SK-N-SH (cell line): Measurements from ENCODE around the gene ACAP1. TPM values are rescaled to one million over a fixed set of nuclear protein-coding genes. Genes with fewer than 3 reads are reported as not detected.

Experiments
- CTCF ChIA-PET: fragments of 300-600, 350-600 bp; formaldehyde crosslinking; extraction: SDS; loops from one replicate; lab custom pipeline; 2021; lab: Yijun Ruan, JAX
- POLR2A ChIA-PET: fragments of 350-600 bp; sonication (Branson Sonifier 250); formaldehyde crosslinking; extraction: SDS; loops from one replicate; lab custom pipeline; 2020; ENCODE audit warnings: antibody characterized with exemption, inconsistent platforms; lab: Yijun Ruan, JAX
- DNase-seq: peaks from one replicate; pipeline ENCODE4 v3.0.0; 2012
- H2AFZ ChIP-seq: fragments of 200-600 bp; sonication (generic); 2 replicates; pipeline ENCODE4 v1.8.1; 2016; ENCODE audit warnings: antibody characterized with exemption, mild to moderate bottlenecking, low read depth
- H3F3A ChIP-seq: fragments of 200-600 bp; sonication (generic); replicated peaks from 2 replicates; pipeline ENCODE3; 2016; ENCODE audit warnings: antibody characterized with exemption, mild to moderate bottlenecking; ENCODE audit not compliant: insufficient read depth
- H3K27ac ChIP-seq, 2 experiments: fragments of 200-500 bp in 1 of 2; fragments of 200-600 bp in 1 of 2; sonication (Bioruptor generic) in 1 of 2; sonication (generic), shearing (Covaris generic) in 1 of 2; 2 replicates each; pipeline versions ENCODE4 v1.5.1 to v1.6.1; 2014 to 2016; ENCODE audit warnings: low read depth in 2 of 2, inconsistent platforms in 1 of 2, low read length in 1 of 2, mild to moderate bottlenecking in 1 of 2, mixed read lengths in 1 of 2
- H3K27me3 ChIP-seq: fragments of 200-600 bp; sonication (generic), shearing (Covaris generic); 2 replicates; pipeline ENCODE4 v1.6.1; 2016; ENCODE audit warnings: mixed run types; ENCODE audit not compliant: insufficient read depth
- H3K36me3 ChIP-seq, 2 experiments: fragments of 200-500 bp in 1 of 2; fragments of 200-600 bp in 1 of 2; sonication (Bioruptor generic) in 1 of 2; sonication (generic) in 1 of 2; replicated peaks in 1 of 2; 2 replicates each; pipeline versions ENCODE3 to v1.5.1; 2014 to 2016; ENCODE audit warnings: low read length in 1 of 2, mild to moderate bottlenecking in 1 of 2; ENCODE audit not compliant: insufficient read depth in 2 of 2, control insufficient read depth in 1 of 2
- H3K4me1 ChIP-seq, 2 experiments: fragments of 200-500 bp in 1 of 2; fragments of 200-600 bp in 1 of 2; sonication (Bioruptor generic) in 1 of 2; sonication (generic), shearing (Covaris generic) in 1 of 2; 2 replicates each; pipeline versions ENCODE4 v1.5.1 to v1.6.1; 2014 to 2016; ENCODE audit warnings: low read depth in 1 of 2, low read length in 1 of 2, mixed run types in 1 of 2; ENCODE audit not compliant: insufficient read depth in 2 of 2, control insufficient read depth in 1 of 2
- H3K4me2 ChIP-seq: fragments of 200-600 bp; sonication (generic), shearing (Covaris generic); 2 replicates; pipeline ENCODE4 v1.6.1; 2017; ENCODE audit warnings: mixed run types
- H3K4me3 ChIP-seq, 2 experiments: fragments of 200-500 bp in 1 of 2; fragments of 200-600 bp in 1 of 2; sonication (Bioruptor generic) in 1 of 2; sonication (generic), shearing (Covaris generic) in 1 of 2; 2 replicates each; pipeline versions ENCODE4 v1.5.1 to v1.8.1; 2014 to 2016; ENCODE audit warnings: low read depth in 2 of 2, inconsistent platforms in 1 of 2, low read length in 1 of 2, mild to moderate bottlenecking in 1 of 2, mixed read lengths in 1 of 2, moderate library complexity in 1 of 2
- H3K79me2 ChIP-seq: fragments of 200-600 bp; sonication (generic); 2 replicates; pipeline ENCODE4 v1.8.1; 2017; ENCODE audit warnings: mild to moderate bottlenecking; ENCODE audit not compliant: insufficient read depth
- H3K9ac ChIP-seq: fragments of 200-600 bp; sonication (generic); 2 replicates; pipeline ENCODE4 v1.6.1; 2017; ENCODE audit warnings: mixed run types
- H3K9me2 ChIP-seq: fragments of 200-600 bp; sonication (generic); 2 replicates; pipeline ENCODE4 v1.6.1; 2017; ENCODE audit warnings: mixed run types
- H3K9me3 ChIP-seq: fragments of 200-600 bp; sonication (generic); 2 replicates; pipeline ENCODE4 v1.6.1; 2017; ENCODE audit warnings: mixed run types, mild to moderate bottlenecking, moderate library complexity
- H4K20me1 ChIP-seq: fragments of 200-600 bp; sonication (generic); 2 replicates; pipeline ENCODE4 v1.6.1; 2017; ENCODE audit warnings: mild to moderate bottlenecking, mixed run types; ENCODE audit not compliant: insufficient read depth
- EZH2phosphoT487 ChIP-seq: fragments of 200-600 bp; sonication (generic); IDR thresholded peaks from 2 replicates; pipeline ENCODE4 v1.6.1; 2017; ENCODE audit warnings: low read depth, mixed run types, mild to moderate bottlenecking, antibody characterized with exemption, moderate library complexity, borderline replicate concordance
- FOXJ3 ChIP-seq: sonication (generic); formaldehyde crosslinking; IDR thresholded peaks from 2 replicates; pipeline ENCODE4 v1.5.1; 2020; ENCODE audit warnings: mild to moderate bottlenecking, missing genetic modification reagents
- FOXM1 ChIP-seq: IDR thresholded peaks from 2 replicates; pipeline ENCODE4 v1.4.0; 2012; ENCODE audit warnings: low read depth, mild to moderate bottlenecking
- MEF2A ChIP-seq: IDR thresholded peaks from 2 replicates; pipeline ENCODE4 v1.4.0; 2012; ENCODE audit warnings: low read depth, borderline replicate concordance
- NFIC ChIP-seq: IDR thresholded peaks from 2 replicates; pipeline ENCODE4 v1.4.0; 2012; ENCODE audit warnings: borderline replicate concordance
- NRF1 ChIP-seq: IDR thresholded peaks from 2 replicates; pipeline ENCODE4 v1.6.1; 2012; ENCODE audit warnings: low read depth, mild to moderate bottlenecking, low read length
- POLR2AphosphoS5 ChIP-seq: IDR thresholded peaks from 2 replicates; pipeline ENCODE4 v1.6.1; 2012; ENCODE audit warnings: low read depth, low read length
- RAD21 ChIP-seq: IDR thresholded peaks from 2 replicates; pipeline ENCODE4 v1.6.1; 2012; ENCODE audit warnings: mild to moderate bottlenecking, low read length
- RCOR1 ChIP-seq: fragments of 150-350 bp; IDR thresholded peaks from 2 replicates; pipeline ENCODE4 v1.6.1; 2017; ENCODE audit warnings: antibody characterized with exemption, low read length
- REST ChIP-seq: IDR thresholded peaks from 2 replicates; pipeline ENCODE4 v1.6.1; 2012; ENCODE audit warnings: mild to moderate bottlenecking, low read depth, low read length, moderate library complexity
- RFX5 ChIP-seq: IDR thresholded peaks from 2 replicates; pipeline ENCODE4 v1.6.1; 2012; ENCODE audit warnings: mild to moderate bottlenecking, improper control_type of control experiment, low read length
- TCF12 ChIP-seq: IDR thresholded peaks from 2 replicates; pipeline ENCODE4 v1.4.0; 2012
- TEAD4 ChIP-seq: IDR thresholded peaks from 2 replicates; pipeline ENCODE4 v1.4.0; 2012; ENCODE audit warnings: mild to moderate bottlenecking, borderline replicate concordance; ENCODE audit not compliant: insufficient read depth
- USF1 ChIP-seq: IDR thresholded peaks from 2 replicates; pipeline ENCODE4 v1.4.0; 2012; ENCODE audit warnings: low read depth, borderline replicate concordance
- YY1 ChIP-seq: IDR thresholded peaks from 2 replicates; pipeline ENCODE4 v1.4.0; 2012; ENCODE audit warnings: low read depth, mild to moderate bottlenecking
- WGBS: methylation state at CpG from one replicate; pipeline ENCODE4 v1.1.6; 2017; ENCODE audit warnings: low lambda C conversion rate; 5-methylcytosine and 5-hydroxymethylcytosine counted together
- polyA plus RNA-seq, 3 experiments: library from polyadenylated mRNA; depleted of rRNA; stranded (reverse); fragments of >200 nt; gene quantifications; 2 replicates each; pipeline ENCODE4 v1.2.3, GENCODE V29; 2012
- TF ChIP-seq, protein P1 (sequence below): IDR thresholded peaks from 2 replicates; pipeline ENCODE4 v1.4.0; 2012; ENCODE audit warnings: low read depth, borderline replicate concordance
- TF ChIP-seq, protein P2 (sequence below): fragments of 150-350 bp; IDR thresholded peaks from 2 replicates; pipeline ENCODE4 v1.6.1; 2017; ENCODE audit warnings: antibody characterized with exemption, low read length, low read depth, borderline replicate concordance

The ACAP1 gene
- polyA plus RNA-seq, 1 of the 3 experiments (the other 2 are of a cell fraction) = 0.71 TPM

DNA sequence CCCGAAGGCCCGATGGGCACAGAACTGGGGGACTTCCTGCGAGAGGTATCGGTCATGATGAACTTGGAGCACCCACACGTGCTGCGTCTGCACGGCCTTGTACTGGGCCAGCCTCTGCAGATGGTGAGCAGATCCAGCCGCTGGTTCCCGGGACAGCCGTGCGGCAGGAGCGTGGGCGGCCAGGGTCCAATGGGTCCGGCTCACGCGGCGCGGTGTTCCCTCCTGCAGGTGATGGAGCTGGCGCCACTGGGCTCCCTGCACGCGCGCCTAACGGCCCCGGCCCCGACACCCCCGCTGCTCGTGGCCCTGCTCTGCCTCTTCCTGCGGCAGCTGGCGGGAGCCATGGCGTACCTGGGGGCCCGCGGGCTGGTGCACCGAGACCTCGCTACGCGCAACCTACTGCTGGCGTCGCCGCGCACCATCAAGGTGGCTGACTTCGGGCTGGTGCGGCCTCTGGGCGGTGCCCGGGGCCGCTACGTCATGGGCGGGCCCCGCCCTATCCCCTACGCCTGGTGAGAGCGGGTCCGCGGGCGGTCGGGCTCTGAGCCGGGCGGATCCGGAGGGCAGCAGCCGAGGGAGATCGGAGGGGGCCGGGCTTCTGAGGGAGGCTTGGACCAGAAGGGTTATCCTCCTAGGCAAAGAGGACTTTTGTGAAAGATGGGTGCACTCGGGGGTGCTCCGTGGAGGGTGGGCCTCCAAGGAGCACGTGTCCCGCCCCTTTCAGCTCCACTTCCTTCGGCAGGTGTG, 47.6 kb downstream of the ACAP1 start:
- peak; percentile 95 for DNase-seq
- Histone ChIP-seq H3K27ac (peak overlapping the region in 1 of 2 experiments; percentile 25; a peak in 1 of 4 replicates), H3K4me2 (peak overlapping the region; percentile 50), H3K36me3 (peaks cover 0 to 4% of the 10 kb centered on the region in 2 experiments), H3K9me3 (no peaks in the 10 kb centered on the region), H4K20me1 (no peaks in the 10 kb centered on the region), H3K9me2 (no peaks in the 10 kb centered on the region), H3K79me2 (no peaks in the 10 kb centered on the region), H2AFZ (no peak overlapping the region), H3K27me3 (peaks cover 8% of the 10 kb centered on the region; the same call in 1 of the 2 replicates), H3K4me1 (peaks cover 0 to 32% of the 10 kb centered on the region in 2 experiments; a peak in 2 of 4 replicates), H3K4me3 (peak overlapping the region in 1 of 2 experiments; percentile 42; a peak in 2 of 4 replicates), H3F3A (peaks cover 2% of the 10 kb centered on the region)
- POLR2A ChIA-PET = interaction anchor here (1.0 to 1.1 kb wide), 2 partner anchors 69 to 200 kb away, joined by 3 read pairs; partner anchors contain the start of genes GPS2 and MPDU1
- 34% methylated on average over 35 of the region's 65 CpGs for WGBS
- TF ChIP-seq POLR2AphosphoS5 = 0 out of 2 replicates have a peak, but pooled peaks have one; percentile 37
- no peak for TF ChIP-seq YY1
- TF ChIP-seq, all 33 proteins: peak for 1
- CTCF ChIA-PET = interaction anchor here (1.0 to 2.3 kb wide), 4 partner anchors 10 to 177 kb away, joined by 3 to 12 read pairs (median 4); partner anchors contain the start of genes PLSCR3 and SENP3
- no peak overlapping the region for H3K9ac ChIP-seq

DNA sequence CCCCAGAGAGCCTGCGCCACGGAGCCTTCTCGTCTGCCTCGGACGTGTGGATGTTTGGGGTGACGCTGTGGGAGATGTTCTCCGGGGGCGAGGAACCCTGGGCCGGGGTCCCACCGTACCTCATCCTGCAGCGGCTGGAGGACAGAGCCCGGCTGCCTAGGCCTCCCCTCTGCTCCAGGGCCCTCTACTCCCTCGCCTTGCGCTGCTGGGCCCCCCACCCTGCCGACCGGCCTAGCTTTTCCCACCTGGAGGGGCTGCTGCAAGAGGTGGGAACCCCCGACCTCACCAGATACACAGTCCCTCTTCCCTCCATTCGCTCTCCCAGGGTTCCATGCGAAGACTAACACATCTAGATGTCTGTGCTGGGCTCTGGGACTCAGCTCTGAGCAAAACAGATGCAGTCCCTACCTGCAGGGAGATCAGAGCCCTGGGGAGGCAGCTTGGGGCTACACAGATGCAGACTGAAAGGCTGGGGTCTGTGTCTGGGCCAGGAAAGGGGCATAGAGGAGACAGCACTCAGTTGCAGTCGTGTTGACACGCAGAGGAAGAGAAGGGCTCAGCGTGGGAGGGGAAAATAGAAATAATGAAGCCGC, 48.3 kb downstream of the ACAP1 start:
- TF ChIP-seq MEF2A = no peak
- no peak for TF ChIP-seq RFX5
- no peak for TF ChIP-seq FOXM1
- no peak for TF ChIP-seq NFIC
- TF ChIP-seq, protein P1, sequence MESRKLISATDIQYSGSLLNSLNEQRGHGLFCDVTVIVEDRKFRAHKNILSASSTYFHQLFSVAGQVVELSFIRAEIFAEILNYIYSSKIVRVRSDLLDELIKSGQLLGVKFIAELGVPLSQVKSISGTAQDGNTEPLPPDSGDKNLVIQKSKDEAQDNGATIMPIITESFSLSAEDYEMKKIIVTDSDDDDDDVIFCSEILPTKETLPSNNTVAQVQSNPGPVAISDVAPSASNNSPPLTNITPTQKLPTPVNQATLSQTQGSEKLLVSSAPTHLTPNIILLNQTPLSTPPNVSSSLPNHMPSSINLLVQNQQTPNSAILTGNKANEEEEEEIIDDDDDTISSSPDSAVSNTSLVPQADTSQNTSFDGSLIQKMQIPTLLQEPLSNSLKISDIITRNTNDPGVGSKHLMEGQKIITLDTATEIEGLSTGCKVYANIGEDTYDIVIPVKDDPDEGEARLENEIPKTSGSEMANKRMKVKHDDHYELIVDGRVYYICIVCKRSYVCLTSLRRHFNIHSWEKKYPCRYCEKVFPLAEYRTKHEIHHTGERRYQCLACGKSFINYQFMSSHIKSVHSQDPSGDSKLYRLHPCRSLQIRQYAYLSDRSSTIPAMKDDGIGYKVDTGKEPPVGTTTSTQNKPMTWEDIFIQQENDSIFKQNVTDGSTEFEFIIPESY = no peak
- TF ChIP-seq RCOR1 = no peak
- no peak for TF ChIP-seq TEAD4
- no peak for TF ChIP-seq TCF12
- no peak for TF ChIP-seq RAD21
- no peak for TF ChIP-seq USF1
- TF ChIP-seq FOXJ3 (CRISPR knock-in tag) = no peak
- no peak for TF ChIP-seq REST
- no peak for TF ChIP-seq POLR2AphosphoS5
- TF ChIP-seq EZH2phosphoT487 = no peak
- no peak for TF ChIP-seq NRF1
- TF ChIP-seq, protein P2, sequence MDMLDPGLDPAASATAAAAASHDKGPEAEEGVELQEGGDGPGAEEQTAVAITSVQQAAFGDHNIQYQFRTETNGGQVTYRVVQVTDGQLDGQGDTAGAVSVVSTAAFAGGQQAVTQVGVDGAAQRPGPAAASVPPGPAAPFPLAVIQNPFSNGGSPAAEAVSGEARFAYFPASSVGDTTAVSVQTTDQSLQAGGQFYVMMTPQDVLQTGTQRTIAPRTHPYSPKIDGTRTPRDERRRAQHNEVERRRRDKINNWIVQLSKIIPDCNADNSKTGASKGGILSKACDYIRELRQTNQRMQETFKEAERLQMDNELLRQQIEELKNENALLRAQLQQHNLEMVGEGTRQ = no peak
- H3F3A ChIP-seq = peaks cover 2% of the 10 kb centered on the region
- H4K20me1 ChIP-seq = no peaks in the 10 kb centered on the region
- peaks cover 8% of the 10 kb centered on the region; the same call in 1 of the 2 replicates for H3K27me3 ChIP-seq
- H3K79me2 ChIP-seq = no peaks in the 10 kb centered on the region
- DNase-seq = no peak
- no peak overlapping the region for H3K9ac ChIP-seq
- peaks cover 0 to 32% of the 10 kb centered on the region in 2 experiments; a peak in 2 of 4 replicates for H3K4me1 ChIP-seq
- CTCF ChIA-PET = interaction anchor here (0.9 to 2.3 kb wide), 4 partner anchors 9 to 176 kb away, joined by 3 to 12 read pairs (median 5); partner anchors contain the start of genes PLSCR3 and SENP3
- H3K9me2 ChIP-seq = no peaks in the 10 kb centered on the region
- H3K4me2 ChIP-seq = 0 out of 2 replicates have a peak overlapping the region, but pooled peaks have one; percentile 50
- peaks cover 1 to 11% of the 10 kb centered on the region in 2 experiments for H3K36me3 ChIP-seq
- peak overlapping the region in 1 of 2 experiments; percentile 42; a peak in 2 of 4 replicates for H3K4me3 ChIP-seq
- 86% methylated on average over 17 of the region's 23 CpGs for WGBS
- no peaks in the 10 kb centered on the region for H3K9me3 ChIP-seq
- H3K27ac ChIP-seq = no peak overlapping the region
- H2AFZ ChIP-seq = no peak overlapping the region
- POLR2A ChIA-PET = interaction anchor here (1.1 kb wide), 1 partner anchor 199 kb away, joined by 3 read pairs; the partner anchor contains the start of gene MPDU1
